Measurements from ENCODE around the gene PITRM1. TPM values are rescaled to one million over a fixed set of nuclear protein-coding genes. Genes with fewer than 3 reads are reported as not detected.
A peak's percentile ranks its signal among the peaks of the same experiment; 100 is the strongest.

PITRM1 gene
- polyA plus RNA-seq, 2 of the 4 experiments (the other 2 are of a cell fraction) = 45.9 to 64.5 TPM

- H3K4me2 ChIP-seq = 0 out of 3 replicates have a peak overlapping the region, but pooled peaks have one; percentile 5
- H3K27ac ChIP-seq = peak overlapping the region; percentile 53 to 69
- H3K4me1 ChIP-seq = peaks cover 53% of the 10 kb centered on the region
- ATAC-seq = no peak
- no peak overlapping the region for H3K4me3 ChIP-seq
- DNase-seq (ENCODE audit: low read depth in 1 of 2, low spot score in 1 of 2) = no peak
- ChIA-PET CTCF (interaction anchor here (0.6 to 1.7 kb wide), 5 partner anchors 8 to 44 kb away, joined by 3 to 7 read pairs (median 5); partner anchors contain the start of gene PFKP), POLR2A (no interaction called here)
- 69% methylated on average over 15 of the region's 15 CpGs for WGBS (ENCODE audit: missing lambda C conversion rate)
- no peaks in the 10 kb centered on the region for H3K9me3 ChIP-seq
- TF ChIP-seq EHF (CRISPR knock-in tag; IDR thresholded peaks at IDR 0.05) = no peak
- TF ChIP-seq RFX5 (IDR thresholded peaks at IDR 0.05) = no peak
- no peak for TF ChIP-seq TFCP2L1 (CRISPR knock-in tag; IDR thresholded peaks at IDR 0.05)
- TF ChIP-seq CEBPB (IDR thresholded peaks at IDR 0.05) = no peak
- no peak for TF ChIP-seq POLR2AphosphoS2 (conservative IDR thresholded peaks at IDR 0.05; ENCODE audit: low read length)
- TF ChIP-seq EP300 (IDR thresholded peaks at IDR 0.05) = no peak
- TF ChIP-seq RARB (CRISPR knock-in tag; IDR thresholded peaks at IDR 0.05) = no peak
- no peak for TF ChIP-seq SREBF2 (IDR thresholded peaks at IDR 0.05)
- FAIRE-seq = no peak
Observed at GRCh38 chr10:3111621-3112163, 60.9 kb downstream of the PITRM1 start.

DNA sequence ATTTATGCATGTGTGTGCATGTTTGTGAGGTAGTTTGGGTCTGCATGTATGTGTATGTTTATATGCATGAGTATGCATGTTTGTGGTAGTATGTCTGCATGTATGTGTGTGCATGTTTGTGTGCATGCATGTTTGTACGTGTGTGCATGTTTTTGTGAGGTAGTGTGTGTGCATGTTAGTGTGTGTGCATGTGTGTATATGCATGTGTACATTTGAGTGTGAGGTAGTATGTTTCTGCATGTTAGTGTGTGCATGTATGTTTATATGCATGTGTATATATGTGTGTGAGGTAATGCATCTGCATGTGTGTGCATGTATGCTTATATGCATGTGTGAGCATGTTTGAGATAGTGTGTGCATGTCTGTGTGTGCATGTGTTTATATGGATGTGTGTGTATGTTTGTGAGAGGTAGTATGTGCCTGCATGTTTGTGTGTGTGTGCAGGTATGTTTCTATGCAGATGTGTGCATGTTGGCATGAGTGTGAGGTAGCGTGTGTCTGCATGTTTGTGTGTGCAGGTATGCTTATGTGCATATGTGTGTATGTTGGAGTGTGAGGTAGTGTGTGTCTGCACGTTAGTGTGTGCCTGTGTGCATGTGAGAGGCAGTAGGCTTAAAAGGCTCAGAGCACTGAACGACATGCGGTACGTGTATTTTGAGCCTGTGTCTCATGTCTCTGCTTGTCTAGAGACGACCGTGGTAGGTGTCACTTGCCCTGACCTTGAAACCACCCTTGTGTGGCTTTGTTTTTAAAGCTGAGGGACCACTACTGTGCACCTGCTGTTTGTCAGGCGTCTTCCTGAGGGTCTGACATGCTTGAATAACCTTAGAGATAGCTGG is 61.6 kb downstream of the PITRM1 start:
- no peak overlapping the region for H3K4me2 ChIP-seq
- DNase-seq (ENCODE audit: low read depth in 1 of 2, low spot score in 1 of 2) = no peak
- TF ChIP-seq, protein P1, sequence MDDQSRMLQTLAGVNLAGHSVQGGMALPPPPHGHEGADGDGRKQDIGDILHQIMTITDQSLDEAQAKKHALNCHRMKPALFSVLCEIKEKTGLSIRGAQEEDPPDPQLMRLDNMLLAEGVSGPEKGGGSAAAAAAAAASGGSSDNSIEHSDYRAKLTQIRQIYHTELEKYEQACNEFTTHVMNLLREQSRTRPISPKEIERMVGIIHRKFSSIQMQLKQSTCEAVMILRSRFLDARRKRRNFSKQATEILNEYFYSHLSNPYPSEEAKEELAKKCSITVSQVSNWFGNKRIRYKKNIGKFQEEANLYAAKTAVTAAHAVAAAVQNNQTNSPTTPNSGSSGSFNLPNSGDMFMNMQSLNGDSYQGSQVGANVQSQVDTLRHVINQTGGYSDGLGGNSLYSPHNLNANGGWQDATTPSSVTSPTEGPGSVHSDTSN (IDR thresholded peaks at IDR 0.05) = no peak
- TF ChIP-seq JUN (IDR thresholded peaks at IDR 0.05) = 0 out of 5 replicates have a peak, but pooled peaks of 1 of the 2 experiments have one; percentile 16
- 86% methylated on average over 9 of the region's 9 CpGs for WGBS (ENCODE audit: missing lambda C conversion rate)
- ChIA-PET CTCF (interaction anchor here (1.1 to 1.7 kb wide), 4 partner anchors 9 to 24 kb away, joined by 4 to 7 read pairs (median 6); no protein-coding TSS in a partner anchor), POLR2A (no interaction called here)
- peaks cover 60% of the 10 kb centered on the region for H3K4me1 ChIP-seq
- FAIRE-seq = peak; percentile 79
- H3K4me3 ChIP-seq = no peak overlapping the region
- H3K27ac ChIP-seq = peak overlapping the region; percentile 53 to 69; a peak in 5 of 6 replicates
- ATAC-seq = no peak
- no peaks in the 10 kb centered on the region for H3K9me3 ChIP-seq

GRCh38 chr10:3109633-3110032 is 62.9 kb downstream of the PITRM1 start:
- Histone ChIP-seq H3K4me2 (no peak overlapping the region), H3K4me3 (no peak overlapping the region), H3K4me1 (peaks cover 73% of the 10 kb centered on the region), H3K27ac (peak overlapping the region; percentile 86 to 92), H3K9me3 (no peaks in the 10 kb centered on the region)
- 90% methylated on average over 11 of the region's 12 CpGs for WGBS (ENCODE audit: missing lambda C conversion rate)
- ATAC-seq (no peak), DNase-seq (ENCODE audit: low read depth in 1 of 2, low spot score in 1 of 2) (no peak), FAIRE-seq (no peak)
- ChIA-PET CTCF (no interaction called here), POLR2A (no interaction called here)
- no peak for TF ChIP-seq CEBPB (IDR thresholded peaks at IDR 0.05)
- TF ChIP-seq, protein P2, sequence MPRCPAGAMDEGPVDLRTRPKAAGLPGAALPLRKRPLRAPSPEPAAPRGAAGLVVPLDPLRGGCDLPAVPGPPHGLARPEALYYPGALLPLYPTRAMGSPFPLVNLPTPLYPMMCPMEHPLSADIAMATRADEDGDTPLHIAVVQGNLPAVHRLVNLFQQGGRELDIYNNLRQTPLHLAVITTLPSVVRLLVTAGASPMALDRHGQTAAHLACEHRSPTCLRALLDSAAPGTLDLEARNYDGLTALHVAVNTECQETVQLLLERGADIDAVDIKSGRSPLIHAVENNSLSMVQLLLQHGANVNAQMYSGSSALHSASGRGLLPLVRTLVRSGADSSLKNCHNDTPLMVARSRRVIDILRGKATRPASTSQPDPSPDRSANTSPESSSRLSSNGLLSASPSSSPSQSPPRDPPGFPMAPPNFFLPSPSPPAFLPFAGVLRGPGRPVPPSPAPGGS (IDR thresholded peaks at IDR 0.05) = no peak
- TF ChIP-seq, protein P3, sequence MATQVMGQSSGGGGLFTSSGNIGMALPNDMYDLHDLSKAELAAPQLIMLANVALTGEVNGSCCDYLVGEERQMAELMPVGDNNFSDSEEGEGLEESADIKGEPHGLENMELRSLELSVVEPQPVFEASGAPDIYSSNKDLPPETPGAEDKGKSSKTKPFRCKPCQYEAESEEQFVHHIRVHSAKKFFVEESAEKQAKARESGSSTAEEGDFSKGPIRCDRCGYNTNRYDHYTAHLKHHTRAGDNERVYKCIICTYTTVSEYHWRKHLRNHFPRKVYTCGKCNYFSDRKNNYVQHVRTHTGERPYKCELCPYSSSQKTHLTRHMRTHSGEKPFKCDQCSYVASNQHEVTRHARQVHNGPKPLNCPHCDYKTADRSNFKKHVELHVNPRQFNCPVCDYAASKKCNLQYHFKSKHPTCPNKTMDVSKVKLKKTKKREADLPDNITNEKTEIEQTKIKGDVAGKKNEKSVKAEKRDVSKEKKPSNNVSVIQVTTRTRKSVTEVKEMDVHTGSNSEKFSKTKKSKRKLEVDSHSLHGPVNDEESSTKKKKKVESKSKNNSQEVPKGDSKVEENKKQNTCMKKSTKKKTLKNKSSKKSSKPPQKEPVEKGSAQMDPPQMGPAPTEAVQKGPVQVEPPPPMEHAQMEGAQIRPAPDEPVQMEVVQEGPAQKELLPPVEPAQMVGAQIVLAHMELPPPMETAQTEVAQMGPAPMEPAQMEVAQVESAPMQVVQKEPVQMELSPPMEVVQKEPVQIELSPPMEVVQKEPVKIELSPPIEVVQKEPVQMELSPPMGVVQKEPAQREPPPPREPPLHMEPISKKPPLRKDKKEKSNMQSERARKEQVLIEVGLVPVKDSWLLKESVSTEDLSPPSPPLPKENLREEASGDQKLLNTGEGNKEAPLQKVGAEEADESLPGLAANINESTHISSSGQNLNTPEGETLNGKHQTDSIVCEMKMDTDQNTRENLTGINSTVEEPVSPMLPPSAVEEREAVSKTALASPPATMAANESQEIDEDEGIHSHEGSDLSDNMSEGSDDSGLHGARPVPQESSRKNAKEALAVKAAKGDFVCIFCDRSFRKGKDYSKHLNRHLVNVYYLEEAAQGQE (IDR thresholded peaks at IDR 0.05) = no peak
- no peak for TF ChIP-seq CTCF (IDR thresholded peaks at IDR 0.05)
- TF ChIP-seq E2F6 (IDR thresholded peaks at IDR 0.05; ENCODE audit: borderline replicate concordance, low read depth) = no peak
- no peak for TF ChIP-seq EP300 (IDR thresholded peaks at IDR 0.05)
- no peak for TF ChIP-seq EHMT2 (IDR thresholded peaks at IDR 0.05; ENCODE audit: low read depth)
- TF ChIP-seq RNF2 (IDR thresholded peaks at IDR 0.05; ENCODE audit: borderline replicate concordance, low read depth) = no peak
- no peak for TF ChIP-seq ESRRA (IDR thresholded peaks at IDR 0.05; ENCODE audit: borderline replicate concordance, low read length)
- no peak for TF ChIP-seq CBX2 (IDR thresholded peaks at IDR 0.05; ENCODE audit: borderline replicate concordance, low read depth)
- TF ChIP-seq BHLHE40 (IDR thresholded peaks at IDR 0.05; ENCODE audit: low read depth, low read length) = no peak
- no peak for TF ChIP-seq NPAS2 (CRISPR knock-in tag; IDR thresholded peaks at IDR 0.05; ENCODE audit: borderline replicate concordance)
- no peak for TF ChIP-seq HOXA7 (CRISPR knock-in tag; IDR thresholded peaks at IDR 0.05)
- TF ChIP-seq SREBF2 (IDR thresholded peaks at IDR 0.05) = no peak
- no peak for TF ChIP-seq RAD21 (conservative IDR thresholded peaks at IDR 0.05 in 1 of 2, IDR thresholded peaks at IDR 0.05 in 1 of 2)
- no peak for TF ChIP-seq POLR2AphosphoS2 (conservative IDR thresholded peaks at IDR 0.05; ENCODE audit: low read length)
- TF ChIP-seq ZNF302 (CRISPR knock-in tag; IDR thresholded peaks at IDR 0.05) = no peak
